ENCODE measurements around the gene SLIT3.
A peak's percentile ranks its signal among the peaks of the same experiment; 100 is the strongest.

SLIT3 gene

GRCh38 chr5:168925160-168925559, 375.8 kb downstream of the SLIT3 start:
- DNase-seq (ENCODE audit: low spot score), result no peak

- no peak for DNase-seq (ENCODE audit: low spot score)
These were observed 379.6 kb downstream of the SLIT3 start for GRCh38 chr5:168921147-168921866.

- no peak for DNase-seq (ENCODE audit: low spot score)
These were observed 380.7 kb downstream of the SLIT3 start for GRCh38 chr5:168920019-168920810.

- no peak for DNase-seq (ENCODE audit: low spot score)
These were observed 382.9 kb downstream of the SLIT3 start for GRCh38 chr5:168917947-168918600.

- DNase-seq (ENCODE audit: low spot score), result no peak
These were observed 384.1 kb downstream of the SLIT3 start for GRCh38 chr5:168916852-168917251.

GRCh38 chr5:168916266-168916665, 384.7 kb downstream of the SLIT3 start:
- DNase-seq (ENCODE audit: low spot score), result peak; percentile 60

GRCh38 chr5:168914491-168914890, 386.4 kb downstream of the SLIT3 start:
- DNase-seq (ENCODE audit: low spot score), result no peak

- DNase-seq (ENCODE audit: low spot score), result no peak
These were observed 390.1 kb downstream of the SLIT3 start for GRCh38 chr5:168910874-168911273.

- no peak for DNase-seq (ENCODE audit: low spot score)
These were observed 392.7 kb downstream of the SLIT3 start for GRCh38 chr5:168908207-168908606.

- no peak for DNase-seq (ENCODE audit: low spot score)
These were observed 397.9 kb downstream of the SLIT3 start for GRCh38 chr5:168903061-168903460.

GRCh38 chr5:168899673-168900072, 401.3 kb downstream of the SLIT3 start:
- DNase-seq (ENCODE audit: low spot score), result no peak

GRCh38 chr5:168899264-168899663, 401.7 kb downstream of the SLIT3 start:
- no peak for DNase-seq (ENCODE audit: low spot score)

GRCh38 chr5:168898247-168898911, 402.6 kb downstream of the SLIT3 start:
- no peak for DNase-seq (ENCODE audit: low spot score)

- DNase-seq (ENCODE audit: low spot score), result no peak
These were observed 403.4 kb downstream of the SLIT3 start for GRCh38 chr5:168897387-168898122.

GRCh38 chr5:168895295-168896071, 405.5 kb downstream of the SLIT3 start:
- no peak for DNase-seq (ENCODE audit: low spot score)

GRCh38 chr5:168893283-168893682, 407.7 kb downstream of the SLIT3 start:
- DNase-seq (ENCODE audit: low spot score), result no peak

GRCh38 chr5:168892618-168893186, 408.2 kb downstream of the SLIT3 start:
- DNase-seq (ENCODE audit: low spot score), result no peak

- no peak for DNase-seq (ENCODE audit: low spot score)
These were observed 409.8 kb downstream of the SLIT3 start for GRCh38 chr5:168890816-168891812.

GRCh38 chr5:168889039-168889438, 411.9 kb downstream of the SLIT3 start:
- no peak for DNase-seq (ENCODE audit: low spot score)
